ENCODE results near the gene TRIM28.

- TF ChIP-seq CTCF (IDR thresholded peaks at IDR 0.05; ENCODE audit: low read depth, low read length, missing input control) (no peak), EGR1 (IDR thresholded peaks at IDR 0.05; ENCODE audit: low read depth in 2 of 2) (no peak), JUND (IDR thresholded peaks at IDR 0.05) (no peak), TAF1 (conservative IDR thresholded peaks at IDR 0.05) (no peak), SP1 (IDR thresholded peaks at IDR 0.05) (no peak), YY1 (IDR thresholded peaks at IDR 0.05) (no peak), MAX (IDR thresholded peaks at IDR 0.05) (no peak)
These were observed 29.8 kb downstream of the TRIM28 start for GRCh38 chr19:58573658-58574164.
